ENCODE data around the gene PDILT.

Gene PDILT

GRCh38 chr16:20359997-20360396 lies 44.5 kb downstream of the PDILT start:
- no peak for DNase-seq (ENCODE audit: low read depth)

GRCh38 chr16:20355114-20355782 lies 49.3 kb downstream of the PDILT start:
- no peak for DNase-seq (ENCODE audit: low read depth)

- no peak for DNase-seq (ENCODE audit: low read depth)
Measured at GRCh38 chr16:20353379-20353778, 51.2 kb downstream of the PDILT start.

- no peak for DNase-seq (ENCODE audit: low read depth)
Measured at GRCh38 chr16:20352615-20353014, 51.9 kb downstream of the PDILT start, which contains the start of gene UMOD. UMOD (minus strand) TSS chr16:20352715; CDS start chr16:20350737, 1,978 bp downstream.

GRCh38 chr16:20349615-20350014 lies 54.9 kb downstream of the PDILT start:
- DNase-seq (ENCODE audit: low read depth), result no peak

- no peak for DNase-seq (ENCODE audit: low read depth)
Measured at GRCh38 chr16:20348365-20349185, 56.0 kb downstream of the PDILT start.

- DNase-seq (ENCODE audit: low read depth), result no peak
Measured at GRCh38 chr16:20347666-20348364, 56.7 kb downstream of the PDILT start.

GRCh38 chr16:20344611-20345010 lies 59.9 kb downstream of the PDILT start:
- DNase-seq (ENCODE audit: low read depth), result no peak

GRCh38 chr16:20339744-20340143 lies 64.8 kb downstream of the PDILT start:
- no peak for DNase-seq (ENCODE audit: low read depth)

GRCh38 chr16:20336955-20337354 lies 67.6 kb downstream of the PDILT start:
- no peak for DNase-seq (ENCODE audit: low read depth)

GRCh38 chr16:20334396-20334795 lies 70.1 kb downstream of the PDILT start:
- no peak for DNase-seq (ENCODE audit: low read depth)

- no peak for DNase-seq (ENCODE audit: low read depth)
Measured at GRCh38 chr16:20333120-20333519, 71.4 kb downstream of the PDILT start.

- DNase-seq (ENCODE audit: low read depth), result no peak
Measured at GRCh38 chr16:20332411-20332810, 72.1 kb downstream of the PDILT start.

GRCh38 chr16:20331635-20332034 lies 72.9 kb downstream of the PDILT start:
- no peak for DNase-seq (ENCODE audit: low read depth)

- no peak for DNase-seq (ENCODE audit: low read depth)
Measured at GRCh38 chr16:20329392-20330138, 75.0 kb downstream of the PDILT start.

GRCh38 chr16:20327444-20328041 lies 77.0 kb downstream of the PDILT start, which contains the start of gene GP2:
GP2 (minus strand) TSS chr16:20327513; CDS start chr16:20326431, 1,082 bp downstream.
- no peak for DNase-seq (ENCODE audit: low read depth)

- no peak for DNase-seq (ENCODE audit: low read depth)
Measured at GRCh38 chr16:20326321-20326720, 78.2 kb downstream of the PDILT start.

GRCh38 chr16:20325005-20325404 lies 79.5 kb downstream of the PDILT start:
- DNase-seq (ENCODE audit: low read depth), result no peak

GRCh38 chr16:20323591-20324117 lies 80.9 kb downstream of the PDILT start:
- DNase-seq (ENCODE audit: low read depth), result no peak

GRCh38 chr16:20322696-20323095 lies 81.8 kb downstream of the PDILT start:
- DNase-seq (ENCODE audit: low read depth), result no peak

GRCh38 chr16:20321671-20322070 lies 82.9 kb downstream of the PDILT start:
- DNase-seq (ENCODE audit: low read depth), result no peak

All from T follicular helper cell (primary cell).